ENCODE results near the gene NRAP. TPM values are rescaled to one million over a fixed set of nuclear protein-coding genes. Genes with fewer than 3 reads are reported as not detected.

The NRAP gene
- polyA plus RNA-seq, 1 of the 3 experiments (the other 2 are of a cell fraction) = not detected

DNA sequence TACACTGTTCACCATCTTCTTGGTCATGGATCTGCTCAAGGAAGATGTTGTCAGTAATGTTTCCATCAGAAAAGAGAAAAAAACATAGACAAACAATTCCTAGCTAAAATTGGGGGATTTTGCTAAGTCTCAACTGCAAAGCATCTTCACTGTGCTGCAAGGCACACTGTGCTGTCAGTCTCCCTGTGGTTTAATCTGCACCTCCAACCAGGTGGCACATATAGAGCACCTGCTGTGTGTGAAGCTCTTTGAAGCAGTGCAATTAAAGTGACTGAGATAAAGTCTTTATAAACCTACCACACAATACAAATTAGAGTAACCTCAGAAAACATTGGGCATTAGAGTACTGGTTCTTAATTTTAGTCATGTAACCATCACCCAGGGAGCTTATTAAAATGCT, 6.3 kb downstream of the NRAP start:
- ChIA-PET POLR2A (no interaction called here), CTCF (interaction anchor here (0.6 to 1.5 kb wide), 3 partner anchors 21 to 442 kb away, joined by 3 read pairs; no protein-coding TSS in a partner anchor)
- no peak for DNase-seq
- H3K9ac ChIP-seq = no peak overlapping the region
- H3K4me2 ChIP-seq = no peak overlapping the region
- H3K4me3 ChIP-seq (ENCODE audit: low read depth in 2 of 2, low read length in 1 of 2) = no peak overlapping the region
- no peaks in the 10 kb centered on the region for H3K36me3 ChIP-seq (replicated peaks in 1 of 2; ENCODE audit: control insufficient read depth in 1 of 2, insufficient read depth in 2 of 2, low read length in 1 of 2)
- H3F3A ChIP-seq (replicated peaks; ENCODE audit: insufficient read depth) = no peaks in the 10 kb centered on the region
- no peaks in the 10 kb centered on the region; the same call in 1 of the 2 replicates for H3K27me3 ChIP-seq (ENCODE audit: insufficient read depth)
- no peaks in the 10 kb centered on the region for H3K4me1 ChIP-seq (ENCODE audit: control insufficient read depth in 1 of 2, insufficient read depth in 2 of 2, low read depth in 1 of 2, low read length in 1 of 2)
- no peaks in the 10 kb centered on the region for H3K9me3 ChIP-seq
- H3K27ac ChIP-seq (ENCODE audit: low read depth in 2 of 2, low read length in 1 of 2) = no peak overlapping the region
- H3K9me2 ChIP-seq = no peaks in the 10 kb centered on the region
- H2AFZ ChIP-seq (ENCODE audit: low read depth) = no peak overlapping the region
- H4K20me1 ChIP-seq (ENCODE audit: insufficient read depth) = no peaks in the 10 kb centered on the region
- H3K79me2 ChIP-seq (ENCODE audit: insufficient read depth) = no peaks in the 10 kb centered on the region
- TF ChIP-seq EZH2phosphoT487 (IDR thresholded peaks at IDR 0.05; ENCODE audit: borderline replicate concordance, low read depth) (no peak), ELF1 (IDR thresholded peaks at IDR 0.05) (no peak)
- TF ChIP-seq, protein P1, sequence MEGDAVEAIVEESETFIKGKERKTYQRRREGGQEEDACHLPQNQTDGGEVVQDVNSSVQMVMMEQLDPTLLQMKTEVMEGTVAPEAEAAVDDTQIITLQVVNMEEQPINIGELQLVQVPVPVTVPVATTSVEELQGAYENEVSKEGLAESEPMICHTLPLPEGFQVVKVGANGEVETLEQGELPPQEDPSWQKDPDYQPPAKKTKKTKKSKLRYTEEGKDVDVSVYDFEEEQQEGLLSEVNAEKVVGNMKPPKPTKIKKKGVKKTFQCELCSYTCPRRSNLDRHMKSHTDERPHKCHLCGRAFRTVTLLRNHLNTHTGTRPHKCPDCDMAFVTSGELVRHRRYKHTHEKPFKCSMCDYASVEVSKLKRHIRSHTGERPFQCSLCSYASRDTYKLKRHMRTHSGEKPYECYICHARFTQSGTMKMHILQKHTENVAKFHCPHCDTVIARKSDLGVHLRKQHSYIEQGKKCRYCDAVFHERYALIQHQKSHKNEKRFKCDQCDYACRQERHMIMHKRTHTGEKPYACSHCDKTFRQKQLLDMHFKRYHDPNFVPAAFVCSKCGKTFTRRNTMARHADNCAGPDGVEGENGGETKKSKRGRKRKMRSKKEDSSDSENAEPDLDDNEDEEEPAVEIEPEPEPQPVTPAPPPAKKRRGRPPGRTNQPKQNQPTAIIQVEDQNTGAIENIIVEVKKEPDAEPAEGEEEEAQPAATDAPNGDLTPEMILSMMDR (IDR thresholded peaks at IDR 0.05) = no peak

DNA sequence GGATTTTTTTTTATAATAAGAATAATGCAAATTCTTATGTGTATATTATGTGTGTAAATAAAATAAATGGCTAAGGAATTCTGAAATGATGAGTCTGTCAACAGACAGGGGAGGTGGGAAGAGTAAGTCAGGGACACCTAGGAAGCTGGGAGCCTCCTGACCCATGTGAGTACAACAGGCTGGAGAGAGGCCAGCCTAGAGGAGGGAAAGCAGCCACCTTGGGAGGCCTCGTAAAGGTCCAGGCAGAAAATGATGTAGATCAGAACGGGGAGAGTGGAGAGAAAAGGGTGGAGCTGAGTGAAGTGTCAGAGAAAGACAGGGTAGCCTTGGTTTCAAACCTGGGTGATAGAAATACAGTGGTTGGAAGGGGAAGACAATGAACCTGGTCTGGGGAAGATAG, 6.9 kb downstream of the NRAP start:
- no peak overlapping the region for H3K27ac ChIP-seq (ENCODE audit: low read depth in 2 of 2, low read length in 1 of 2)
- ChIA-PET POLR2A (no interaction called here), CTCF (interaction anchor here (1.0 to 1.5 kb wide), 2 partner anchors 22 to 94 kb away, joined by 3 read pairs; no protein-coding TSS in a partner anchor)
- H4K20me1 ChIP-seq (ENCODE audit: insufficient read depth) = no peaks in the 10 kb centered on the region
- TF ChIP-seq FOSL2 (IDR thresholded peaks at IDR 0.05; ENCODE audit: borderline replicate concordance, low read depth) (no peak), RXRA (IDR thresholded peaks at IDR 0.05; ENCODE audit: borderline replicate concordance, low read depth) (no peak), CHD2 (IDR thresholded peaks at IDR 0.05; ENCODE audit: low read length, partially characterized antibody) (no peak), EP300 (IDR thresholded peaks at IDR 0.05; ENCODE audit: borderline replicate concordance in 1 of 2, low read depth in 1 of 2, low read length in 1 of 2) (no peak), RFX5 (IDR thresholded peaks at IDR 0.05; ENCODE audit: low read length) (no peak), GATA2 (CRISPR knock-in tag; IDR thresholded peaks at IDR 0.05) (no peak), TEAD4 (IDR thresholded peaks at IDR 0.05; ENCODE audit: borderline replicate concordance, insufficient read depth) (no peak)
- TF ChIP-seq, protein P2, sequence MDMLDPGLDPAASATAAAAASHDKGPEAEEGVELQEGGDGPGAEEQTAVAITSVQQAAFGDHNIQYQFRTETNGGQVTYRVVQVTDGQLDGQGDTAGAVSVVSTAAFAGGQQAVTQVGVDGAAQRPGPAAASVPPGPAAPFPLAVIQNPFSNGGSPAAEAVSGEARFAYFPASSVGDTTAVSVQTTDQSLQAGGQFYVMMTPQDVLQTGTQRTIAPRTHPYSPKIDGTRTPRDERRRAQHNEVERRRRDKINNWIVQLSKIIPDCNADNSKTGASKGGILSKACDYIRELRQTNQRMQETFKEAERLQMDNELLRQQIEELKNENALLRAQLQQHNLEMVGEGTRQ (IDR thresholded peaks at IDR 0.05; ENCODE audit: borderline replicate concordance, low read depth, low read length) = no peak
- TF ChIP-seq, protein P3, sequence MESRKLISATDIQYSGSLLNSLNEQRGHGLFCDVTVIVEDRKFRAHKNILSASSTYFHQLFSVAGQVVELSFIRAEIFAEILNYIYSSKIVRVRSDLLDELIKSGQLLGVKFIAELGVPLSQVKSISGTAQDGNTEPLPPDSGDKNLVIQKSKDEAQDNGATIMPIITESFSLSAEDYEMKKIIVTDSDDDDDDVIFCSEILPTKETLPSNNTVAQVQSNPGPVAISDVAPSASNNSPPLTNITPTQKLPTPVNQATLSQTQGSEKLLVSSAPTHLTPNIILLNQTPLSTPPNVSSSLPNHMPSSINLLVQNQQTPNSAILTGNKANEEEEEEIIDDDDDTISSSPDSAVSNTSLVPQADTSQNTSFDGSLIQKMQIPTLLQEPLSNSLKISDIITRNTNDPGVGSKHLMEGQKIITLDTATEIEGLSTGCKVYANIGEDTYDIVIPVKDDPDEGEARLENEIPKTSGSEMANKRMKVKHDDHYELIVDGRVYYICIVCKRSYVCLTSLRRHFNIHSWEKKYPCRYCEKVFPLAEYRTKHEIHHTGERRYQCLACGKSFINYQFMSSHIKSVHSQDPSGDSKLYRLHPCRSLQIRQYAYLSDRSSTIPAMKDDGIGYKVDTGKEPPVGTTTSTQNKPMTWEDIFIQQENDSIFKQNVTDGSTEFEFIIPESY (IDR thresholded peaks at IDR 0.05; ENCODE audit: borderline replicate concordance, low read depth) = no peak
- TF ChIP-seq, protein P4, sequence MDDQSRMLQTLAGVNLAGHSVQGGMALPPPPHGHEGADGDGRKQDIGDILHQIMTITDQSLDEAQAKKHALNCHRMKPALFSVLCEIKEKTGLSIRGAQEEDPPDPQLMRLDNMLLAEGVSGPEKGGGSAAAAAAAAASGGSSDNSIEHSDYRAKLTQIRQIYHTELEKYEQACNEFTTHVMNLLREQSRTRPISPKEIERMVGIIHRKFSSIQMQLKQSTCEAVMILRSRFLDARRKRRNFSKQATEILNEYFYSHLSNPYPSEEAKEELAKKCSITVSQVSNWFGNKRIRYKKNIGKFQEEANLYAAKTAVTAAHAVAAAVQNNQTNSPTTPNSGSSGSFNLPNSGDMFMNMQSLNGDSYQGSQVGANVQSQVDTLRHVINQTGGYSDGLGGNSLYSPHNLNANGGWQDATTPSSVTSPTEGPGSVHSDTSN (IDR thresholded peaks at IDR 0.05) = no peak
- TF ChIP-seq, protein P5, sequence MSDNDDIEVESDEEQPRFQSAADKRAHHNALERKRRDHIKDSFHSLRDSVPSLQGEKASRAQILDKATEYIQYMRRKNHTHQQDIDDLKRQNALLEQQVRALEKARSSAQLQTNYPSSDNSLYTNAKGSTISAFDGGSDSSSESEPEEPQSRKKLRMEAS (IDR thresholded peaks at IDR 0.05; ENCODE audit: low read depth) = no peak
- TF ChIP-seq, protein P6, sequence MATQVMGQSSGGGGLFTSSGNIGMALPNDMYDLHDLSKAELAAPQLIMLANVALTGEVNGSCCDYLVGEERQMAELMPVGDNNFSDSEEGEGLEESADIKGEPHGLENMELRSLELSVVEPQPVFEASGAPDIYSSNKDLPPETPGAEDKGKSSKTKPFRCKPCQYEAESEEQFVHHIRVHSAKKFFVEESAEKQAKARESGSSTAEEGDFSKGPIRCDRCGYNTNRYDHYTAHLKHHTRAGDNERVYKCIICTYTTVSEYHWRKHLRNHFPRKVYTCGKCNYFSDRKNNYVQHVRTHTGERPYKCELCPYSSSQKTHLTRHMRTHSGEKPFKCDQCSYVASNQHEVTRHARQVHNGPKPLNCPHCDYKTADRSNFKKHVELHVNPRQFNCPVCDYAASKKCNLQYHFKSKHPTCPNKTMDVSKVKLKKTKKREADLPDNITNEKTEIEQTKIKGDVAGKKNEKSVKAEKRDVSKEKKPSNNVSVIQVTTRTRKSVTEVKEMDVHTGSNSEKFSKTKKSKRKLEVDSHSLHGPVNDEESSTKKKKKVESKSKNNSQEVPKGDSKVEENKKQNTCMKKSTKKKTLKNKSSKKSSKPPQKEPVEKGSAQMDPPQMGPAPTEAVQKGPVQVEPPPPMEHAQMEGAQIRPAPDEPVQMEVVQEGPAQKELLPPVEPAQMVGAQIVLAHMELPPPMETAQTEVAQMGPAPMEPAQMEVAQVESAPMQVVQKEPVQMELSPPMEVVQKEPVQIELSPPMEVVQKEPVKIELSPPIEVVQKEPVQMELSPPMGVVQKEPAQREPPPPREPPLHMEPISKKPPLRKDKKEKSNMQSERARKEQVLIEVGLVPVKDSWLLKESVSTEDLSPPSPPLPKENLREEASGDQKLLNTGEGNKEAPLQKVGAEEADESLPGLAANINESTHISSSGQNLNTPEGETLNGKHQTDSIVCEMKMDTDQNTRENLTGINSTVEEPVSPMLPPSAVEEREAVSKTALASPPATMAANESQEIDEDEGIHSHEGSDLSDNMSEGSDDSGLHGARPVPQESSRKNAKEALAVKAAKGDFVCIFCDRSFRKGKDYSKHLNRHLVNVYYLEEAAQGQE (IDR thresholded peaks at IDR 0.05; ENCODE audit: low read depth, low read length) = no peak
- no peak overlapping the region for H2AFZ ChIP-seq (ENCODE audit: low read depth)
- H3K9me2 ChIP-seq = no peaks in the 10 kb centered on the region
- H3K4me2 ChIP-seq = no peak overlapping the region
- H3K9ac ChIP-seq = no peak overlapping the region
- H3K27me3 ChIP-seq (ENCODE audit: insufficient read depth) = no peaks in the 10 kb centered on the region; the same call in 1 of the 2 replicates
- WGBS (ENCODE audit: low lambda C conversion rate) = 10% methylated on average over 2 of the region's 2 CpGs
- H3K4me1 ChIP-seq (ENCODE audit: control insufficient read depth in 1 of 2, insufficient read depth in 2 of 2, low read depth in 1 of 2, low read length in 1 of 2) = no peaks in the 10 kb centered on the region
- no peak for DNase-seq
- H3K36me3 ChIP-seq (replicated peaks in 1 of 2; ENCODE audit: control insufficient read depth in 1 of 2, insufficient read depth in 2 of 2, low read length in 1 of 2) = no peaks in the 10 kb centered on the region
- no peaks in the 10 kb centered on the region for H3F3A ChIP-seq (replicated peaks; ENCODE audit: insufficient read depth)
- H3K79me2 ChIP-seq (ENCODE audit: insufficient read depth) = no peaks in the 10 kb centered on the region
- no peaks in the 10 kb centered on the region for H3K9me3 ChIP-seq
- no peak overlapping the region for H3K4me3 ChIP-seq (ENCODE audit: low read depth in 2 of 2, low read length in 1 of 2)
